Hindlimb muscle (tissue), 1 donor: Measurements from ENCODE around the gene ZBTB20. TPM values are rescaled to one million over a fixed set of nuclear protein-coding genes. Genes with fewer than 3 reads are reported as not detected.

Experiments used
- DNase-seq: peaks from one replicate; pipeline ENCODE4 v3.0.0-alpha.2; 2013
- polyA plus RNA-seq: library from polyadenylated mRNA; unstranded; fragments of 120-200 nt; gene quantifications from one replicate; pipeline ENCODE4 v1.2.1, GENCODE V29; 2013; ENCODE audit not compliant: insufficient read length

Gene ZBTB20
- polyA plus RNA-seq, 1 donor, result 5.1 TPM

DNA sequence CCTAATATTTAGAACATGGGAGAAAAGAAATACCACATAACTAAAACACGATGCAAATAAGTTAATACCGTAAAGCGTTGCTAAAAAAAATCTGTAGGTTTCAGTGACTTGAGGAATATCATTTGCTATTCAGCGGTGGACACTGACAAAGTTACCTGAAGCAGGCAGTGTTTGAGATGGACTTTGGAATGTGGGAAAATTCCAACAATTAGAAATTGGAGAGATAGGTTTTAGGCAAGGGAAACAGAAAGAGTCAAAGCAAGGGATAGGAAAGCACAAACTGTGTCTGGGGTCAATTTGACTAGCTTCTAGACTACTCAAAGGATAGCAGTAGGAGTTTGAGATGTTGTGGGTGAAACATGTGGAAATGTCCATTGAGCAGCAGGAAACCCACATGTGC, 680.3 kb downstream of the ZBTB20 start:
- DNase-seq, result no peak

DNA sequence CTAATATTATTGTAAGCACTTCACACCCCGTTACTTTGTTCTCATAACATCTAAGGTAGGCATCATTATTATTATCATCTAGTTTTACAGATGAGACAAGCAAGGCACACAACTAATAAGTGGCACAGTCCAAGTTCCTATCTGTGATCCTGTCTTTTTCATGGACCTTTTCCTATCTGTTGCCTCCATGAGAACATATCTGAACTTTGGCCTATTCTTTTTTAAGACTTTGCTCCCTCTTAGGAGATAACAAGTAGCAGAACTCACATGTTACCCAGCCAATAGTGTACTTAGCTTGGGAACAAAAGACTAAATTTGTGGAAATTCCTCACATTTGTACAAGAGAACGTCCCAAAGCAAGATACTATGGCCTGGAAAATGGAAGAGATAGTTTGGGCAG, 680.8 kb downstream of the ZBTB20 start:
- DNase-seq, result no peak

DNA sequence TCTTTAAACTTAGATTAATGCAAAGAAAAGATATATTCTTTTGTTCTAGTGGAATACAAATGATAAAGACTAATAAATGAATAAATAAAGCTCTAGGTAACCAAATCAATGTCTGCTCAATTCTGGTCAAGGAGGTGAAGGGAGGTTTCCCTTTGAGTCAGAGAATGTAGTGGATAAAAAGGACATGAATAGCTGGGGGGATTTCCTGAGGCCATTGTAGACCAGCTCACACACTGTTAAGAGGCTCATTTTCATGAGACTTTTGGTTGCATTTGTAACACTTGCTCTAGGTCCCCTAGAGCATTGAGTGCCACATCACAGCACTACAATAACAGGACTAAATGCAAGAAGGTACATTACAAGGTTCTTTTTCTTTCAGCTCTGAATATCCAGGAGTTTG, 682.5 kb downstream of the ZBTB20 start:
- DNase-seq, result no peak

DNA sequence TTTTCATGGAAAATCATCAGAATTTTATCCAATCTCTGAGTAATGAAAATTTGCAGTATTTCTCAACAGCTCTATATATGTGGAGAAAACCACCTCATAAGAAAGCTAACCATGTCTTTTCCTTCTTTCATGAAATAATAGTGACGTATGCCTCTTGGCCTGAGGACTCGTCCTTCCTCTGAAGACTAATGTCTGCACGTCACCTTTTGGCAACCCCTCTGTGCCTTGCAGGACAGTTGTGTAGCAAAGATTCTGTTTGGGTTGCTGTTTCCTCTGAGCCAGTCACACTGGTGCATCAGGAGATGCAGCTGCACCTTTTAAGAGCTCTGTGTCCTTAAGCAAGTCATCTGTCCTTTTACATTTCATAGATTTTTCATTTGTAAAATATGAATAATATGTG, 684.3 kb downstream of the ZBTB20 start:
- DNase-seq, result no peak

DNA sequence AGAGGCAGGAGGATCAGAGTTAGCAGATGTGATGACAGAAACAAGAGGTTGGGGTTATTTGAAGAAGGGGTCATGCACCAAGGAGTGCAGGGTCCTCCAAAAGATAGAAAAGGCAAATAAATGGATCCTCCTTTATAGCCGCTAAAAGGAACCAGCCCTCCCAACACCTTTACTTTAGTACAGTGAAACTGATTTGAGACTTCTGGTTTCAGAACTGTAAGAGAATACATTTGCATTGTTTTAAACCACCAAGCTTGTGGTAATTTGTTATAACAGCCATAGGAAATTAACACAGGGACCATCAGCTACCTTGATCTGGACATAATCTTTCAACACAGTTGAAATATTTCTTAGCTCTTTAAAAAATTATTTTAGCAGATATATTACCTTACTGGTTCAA, 686.6 kb downstream of the ZBTB20 start:
- no peak for DNase-seq

DNA sequence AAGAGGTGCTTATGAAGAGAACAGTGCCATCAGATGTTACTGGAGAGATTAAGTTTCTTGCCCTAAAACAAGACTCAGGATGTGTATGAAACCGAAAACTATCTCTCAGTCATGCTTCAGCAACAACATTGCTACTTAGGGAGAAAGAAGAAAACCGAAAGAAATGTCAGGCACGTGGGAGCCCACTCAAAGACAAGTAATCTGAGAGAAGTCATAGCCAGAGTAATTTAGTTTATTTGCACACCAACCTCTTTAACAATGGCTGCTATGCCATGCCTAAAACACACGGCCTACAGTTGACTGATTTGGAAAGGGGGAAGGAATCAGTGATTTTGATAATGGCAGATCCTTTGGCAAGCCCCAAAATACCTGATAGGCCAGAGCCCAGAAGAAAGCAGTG, 690.3 kb downstream of the ZBTB20 start:
- no peak for DNase-seq

DNA sequence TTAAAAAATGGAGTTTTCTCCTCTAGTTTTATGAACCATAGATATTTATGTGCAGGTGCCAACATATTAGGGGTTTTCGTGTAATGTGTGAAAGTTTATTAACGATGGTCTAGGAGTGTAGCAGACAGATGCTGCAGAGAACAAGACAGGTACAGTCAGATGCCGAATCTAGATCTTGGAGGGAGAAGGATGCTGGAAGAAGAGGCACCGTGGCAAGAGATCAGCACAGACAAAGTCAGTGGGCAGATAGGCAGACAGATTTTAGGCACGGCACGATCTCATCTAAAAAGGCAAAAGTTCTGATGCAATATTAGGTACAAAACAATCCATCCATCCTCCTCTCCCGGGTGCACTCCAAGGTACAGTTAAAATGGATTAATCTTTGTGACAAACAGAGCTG, 691.7 kb downstream of the ZBTB20 start:
- DNase-seq, result no peak

DNA sequence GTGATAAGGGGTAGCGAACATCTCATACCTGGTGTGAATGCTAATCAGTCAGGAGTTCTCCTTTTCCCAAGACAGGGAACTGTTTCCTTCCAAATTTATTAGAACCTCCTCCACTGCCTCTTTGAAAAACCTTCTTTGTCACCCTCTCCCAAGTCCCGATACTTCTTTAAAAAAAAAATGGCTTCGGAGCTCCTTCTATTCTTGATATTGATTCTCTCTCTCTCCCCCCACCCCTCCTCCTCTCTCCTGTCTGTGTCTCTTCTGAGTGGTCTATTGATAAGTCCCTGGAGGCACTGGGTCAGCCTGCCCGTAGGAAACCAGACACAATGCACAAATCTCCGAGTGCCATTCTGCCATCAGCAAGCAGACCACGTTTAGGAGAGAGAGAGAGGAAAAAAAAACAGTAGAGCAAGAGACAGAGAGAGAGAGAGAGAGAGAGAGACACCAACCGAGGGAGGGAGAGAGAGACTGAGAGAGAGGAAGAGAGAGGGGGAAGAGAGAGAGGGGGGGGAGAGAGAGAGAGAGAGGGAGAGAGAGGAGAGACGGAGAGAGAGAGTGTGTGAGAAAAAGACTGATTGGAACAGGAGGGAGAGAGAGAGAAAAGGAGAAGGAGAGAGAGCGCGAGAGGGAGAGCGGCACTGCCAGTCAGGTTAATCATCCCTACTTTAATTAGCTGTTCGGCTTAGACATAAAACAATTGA, 692.4 kb downstream of the ZBTB20 start:
- DNase-seq, result peak; percentile 47

DNA sequence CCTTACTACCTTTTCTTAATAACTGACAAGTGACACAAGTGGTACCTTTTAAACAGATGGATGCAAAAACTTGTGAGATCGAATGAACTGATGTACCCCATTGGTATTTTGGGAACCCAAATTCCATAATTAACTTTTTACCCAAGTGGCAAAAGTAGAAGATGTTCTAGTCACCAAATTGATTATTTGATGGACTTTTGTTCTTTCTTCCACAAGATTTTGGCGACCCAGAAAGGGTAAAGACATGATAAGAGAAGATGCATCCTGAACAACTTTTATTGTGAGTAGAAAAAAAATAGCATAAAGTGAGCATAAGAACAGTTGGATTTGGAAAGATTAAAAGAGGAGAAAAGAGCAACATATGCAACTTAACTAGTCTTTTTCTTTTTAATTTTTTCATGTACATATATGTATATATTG, 693.7 kb downstream of the ZBTB20 start:
- no peak for DNase-seq

DNA sequence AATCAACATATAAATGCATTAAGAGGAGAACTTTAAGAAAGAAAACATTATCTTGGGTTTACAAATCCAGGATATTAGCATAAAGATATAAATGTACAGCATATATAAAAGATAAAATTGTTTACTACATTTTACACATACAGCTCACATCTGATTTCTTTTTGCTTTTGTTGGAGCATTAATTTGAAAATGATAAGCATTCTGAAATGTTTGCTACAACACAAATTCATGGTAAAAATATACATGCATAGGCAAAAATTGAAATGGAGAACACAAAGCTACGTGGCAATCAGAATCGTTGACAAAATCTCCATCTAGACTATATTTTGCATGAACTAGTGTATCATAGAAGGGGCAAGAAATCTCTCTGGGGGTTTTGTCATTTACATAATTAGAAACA, 694.2 kb downstream of the ZBTB20 start:
- DNase-seq, result no peak

DNA sequence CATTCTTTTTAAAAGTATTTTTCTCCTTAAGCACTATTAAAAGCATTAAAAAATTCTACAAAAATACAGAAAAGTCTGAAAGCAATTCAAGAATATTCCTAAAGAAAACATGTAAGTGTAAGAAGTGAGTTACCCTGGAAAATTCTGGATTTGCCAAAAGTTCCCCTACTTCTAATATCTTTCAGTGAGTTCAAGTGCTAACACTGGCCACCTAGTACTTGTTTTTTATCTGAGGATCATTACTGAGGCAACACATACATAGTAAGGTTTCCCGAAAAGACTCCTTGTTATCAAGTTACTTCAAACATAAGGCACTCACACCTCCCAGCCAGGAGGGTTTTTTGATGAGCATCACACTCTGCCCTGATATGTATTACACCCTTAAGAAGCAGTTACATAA, 694.8 kb downstream of the ZBTB20 start:
- DNase-seq, result no peak

DNA sequence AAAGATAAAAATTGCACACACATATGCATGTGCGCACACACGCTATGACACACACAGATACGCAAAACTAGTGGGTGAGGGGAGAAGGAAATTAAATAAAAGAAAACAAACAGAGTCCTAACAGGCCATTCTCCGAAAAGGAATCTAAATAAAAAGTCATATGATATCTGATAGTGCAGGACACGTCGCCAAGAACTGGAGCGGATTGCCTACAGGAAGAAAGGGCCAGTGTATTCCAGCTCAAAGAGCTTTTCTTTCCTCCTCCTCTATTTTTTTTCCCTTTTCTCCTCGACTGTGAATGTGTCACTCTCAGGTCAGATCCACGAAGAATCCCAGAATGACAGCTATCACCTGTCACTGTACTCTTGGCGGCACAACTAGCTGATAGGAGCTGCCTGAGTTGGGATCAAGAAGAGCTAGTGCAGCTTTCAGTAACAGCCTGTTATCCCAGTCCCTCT, 695.5 kb downstream of the ZBTB20 start:
- no peak for DNase-seq

DNA sequence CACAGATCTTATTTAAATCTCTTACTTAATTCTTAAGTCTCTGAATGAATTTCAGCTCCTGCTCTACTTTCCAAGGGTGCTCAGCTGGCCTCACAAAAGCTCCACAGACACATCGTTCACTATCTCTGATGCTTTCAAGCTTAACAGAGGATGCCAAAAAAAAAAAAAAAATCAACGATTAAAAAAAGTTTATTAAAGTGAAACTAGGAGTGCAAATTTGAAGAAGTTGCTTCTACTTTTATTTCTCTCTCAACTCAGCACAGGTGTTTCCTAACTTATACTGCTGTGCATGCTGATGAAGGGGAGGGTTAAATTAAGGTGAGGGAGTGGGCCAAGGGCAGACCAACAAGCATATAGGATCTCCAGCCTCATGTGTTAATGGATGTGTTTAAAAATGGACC, 696.0 kb downstream of the ZBTB20 start:
- DNase-seq, result no peak

DNA sequence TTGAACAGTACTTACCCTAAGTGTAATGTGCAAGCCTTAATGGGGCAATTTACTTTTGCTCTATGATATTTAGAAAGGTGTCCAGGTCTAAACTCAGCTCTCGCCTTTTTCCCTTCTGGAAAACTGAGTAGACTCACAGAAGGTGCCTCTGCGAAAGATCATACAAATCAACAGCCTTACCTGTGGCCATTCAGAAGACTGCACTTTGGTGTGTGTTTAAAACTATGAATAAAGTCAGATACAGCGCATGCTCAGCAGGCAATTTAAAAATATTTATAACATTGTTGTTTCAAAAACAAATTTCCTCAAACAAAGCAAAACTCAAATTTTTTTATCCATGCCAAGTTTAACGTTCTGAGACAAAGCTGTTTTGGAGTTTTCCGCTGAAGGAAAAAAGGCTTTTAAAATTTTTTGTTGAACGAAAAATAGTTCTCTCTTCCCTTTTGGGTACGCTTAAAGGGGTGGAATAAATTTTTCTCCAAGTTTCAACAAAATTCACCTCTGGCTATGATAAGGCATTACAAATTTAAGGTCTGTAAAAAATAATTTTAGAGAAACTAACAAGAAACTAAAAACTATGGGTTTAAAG, 697.0 kb downstream of the ZBTB20 start:
- no peak for DNase-seq

DNA sequence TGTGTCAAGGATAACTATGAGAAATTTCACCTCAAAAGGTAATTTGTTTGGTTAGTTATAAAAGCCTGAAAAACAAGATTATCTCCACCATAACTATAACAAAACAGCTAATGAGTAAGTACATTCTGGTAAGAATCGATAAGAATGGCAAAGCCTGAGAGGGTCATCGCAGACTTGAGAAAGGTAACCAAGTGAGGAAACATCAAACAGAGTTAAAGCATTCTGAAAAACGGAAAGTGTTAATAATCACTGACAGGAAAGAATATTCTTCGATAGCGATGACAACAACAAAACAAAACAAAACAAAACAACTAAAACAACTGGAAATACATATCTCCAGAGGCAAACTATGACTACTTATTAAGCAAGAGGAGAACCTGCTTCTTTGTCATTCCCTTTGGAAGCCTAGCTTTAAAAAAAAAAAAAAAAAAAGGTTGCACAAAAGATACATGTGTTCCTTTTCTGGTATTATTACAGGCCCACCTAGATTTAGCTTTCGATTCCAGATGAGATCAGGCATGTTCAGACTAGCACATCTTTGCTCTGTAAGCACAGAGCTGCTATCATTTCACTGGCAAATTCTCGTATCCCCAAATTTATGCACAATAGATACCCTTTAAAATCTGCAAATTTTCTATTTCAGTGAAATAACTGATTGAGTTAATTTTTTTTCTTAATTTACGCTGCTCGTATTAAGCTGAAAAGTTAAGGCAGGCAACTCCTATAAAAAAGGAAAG, 697.6 kb downstream of the ZBTB20 start:
- DNase-seq, result no peak

DNA sequence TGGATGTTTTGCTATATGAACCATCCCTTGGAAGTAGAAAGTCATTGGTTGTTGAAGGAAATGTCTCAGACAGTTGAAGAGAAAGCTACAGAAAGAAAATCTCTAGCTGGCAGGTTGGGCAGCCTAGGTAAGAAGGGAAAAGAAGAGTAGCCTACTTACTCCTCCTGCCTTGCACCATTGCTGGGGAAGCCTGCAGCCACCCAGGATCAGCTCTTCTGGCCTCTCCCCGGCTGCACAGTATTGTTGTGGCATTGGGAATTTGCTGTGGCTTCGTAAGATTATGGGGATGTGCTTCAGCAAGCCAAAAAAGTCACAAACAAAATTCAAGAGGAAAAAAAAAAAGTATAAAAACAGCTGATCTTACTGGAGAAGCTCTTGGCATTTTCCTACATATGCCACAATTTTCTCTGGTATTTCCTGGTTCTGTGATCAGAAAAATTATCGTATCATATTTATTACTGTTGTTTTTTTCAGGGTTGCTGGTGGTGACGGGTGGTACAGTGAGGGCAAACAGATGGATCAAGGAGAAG, 699.1 kb downstream of the ZBTB20 start:
- no peak for DNase-seq

DNA sequence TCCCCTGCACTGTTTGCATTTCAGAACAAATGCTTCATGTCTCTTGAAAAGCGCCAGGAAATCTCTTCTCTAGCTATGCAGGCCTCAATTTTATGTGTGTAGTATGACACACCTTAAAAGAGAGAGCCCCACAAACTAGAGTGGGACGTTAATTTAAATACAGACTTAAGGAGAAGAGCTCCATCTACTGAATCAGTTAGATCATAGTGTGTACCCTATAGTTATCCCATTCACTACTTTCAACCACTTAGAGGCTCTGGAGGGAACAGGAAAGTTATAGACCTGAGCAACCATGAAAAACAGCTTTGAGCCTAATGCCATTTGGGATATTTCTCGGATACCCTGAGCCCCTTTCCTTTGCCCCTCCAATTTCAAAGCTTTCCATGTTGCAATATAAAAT, 699.5 kb downstream of the ZBTB20 start:
- no peak for DNase-seq

DNA sequence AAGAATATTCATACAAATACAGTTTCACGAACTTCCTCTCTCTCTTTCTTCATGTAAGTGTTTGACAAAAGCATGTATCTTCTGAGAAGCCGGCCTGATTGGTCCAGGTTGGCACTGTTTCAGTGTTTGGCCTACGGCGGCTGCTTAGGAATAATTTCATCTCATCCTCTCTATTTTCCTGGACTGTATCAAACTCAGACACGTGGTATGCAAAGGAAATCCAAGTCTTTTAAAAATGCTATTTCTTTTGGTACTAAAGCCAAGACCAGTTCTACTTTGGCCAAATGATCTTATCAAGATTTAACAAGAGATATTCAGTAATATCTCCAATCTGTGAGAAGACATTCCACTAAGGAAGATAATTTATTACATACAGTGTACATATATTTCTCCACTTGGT, 700.5 kb downstream of the ZBTB20 start:
- peak; percentile 40 for DNase-seq

DNA sequence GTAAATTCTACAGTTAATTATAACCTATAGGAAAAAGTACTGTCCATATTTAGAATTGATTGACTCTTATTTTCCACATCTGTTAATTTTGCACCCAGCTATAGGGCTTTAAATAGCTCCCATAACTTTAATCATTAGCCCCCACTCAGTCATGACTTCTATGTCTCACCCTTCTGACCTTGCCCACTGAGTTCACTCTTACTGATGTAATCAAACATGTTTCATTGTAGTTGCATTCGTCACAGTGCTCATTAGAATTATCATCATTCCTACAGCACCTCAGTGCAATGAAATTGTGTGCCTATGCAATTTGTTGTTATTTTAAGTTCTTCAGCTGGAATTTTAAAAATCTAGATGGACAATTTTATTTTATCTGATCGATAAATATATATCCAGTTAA, 701.9 kb downstream of the ZBTB20 start:
- no peak for DNase-seq

DNA sequence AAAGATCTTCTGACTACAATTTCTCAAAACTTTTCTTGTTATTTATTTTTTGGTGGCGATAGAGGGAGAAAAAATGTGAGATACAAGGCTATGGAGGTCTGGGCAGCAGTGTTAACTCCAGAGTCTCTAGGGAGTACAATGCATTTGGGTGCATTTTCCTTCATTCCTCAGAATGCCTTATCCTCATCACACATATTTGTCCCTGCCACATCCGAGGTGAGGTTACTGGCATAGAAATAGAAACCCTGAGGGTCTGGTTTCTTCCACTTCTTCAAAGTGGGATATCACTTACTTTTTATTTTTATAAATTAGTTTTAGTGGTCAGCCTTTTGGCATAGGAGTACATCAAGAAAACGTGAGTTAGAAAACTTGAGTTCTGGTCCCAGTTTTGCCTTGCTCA, 702.9 kb downstream of the ZBTB20 start:
- no peak for DNase-seq

DNA sequence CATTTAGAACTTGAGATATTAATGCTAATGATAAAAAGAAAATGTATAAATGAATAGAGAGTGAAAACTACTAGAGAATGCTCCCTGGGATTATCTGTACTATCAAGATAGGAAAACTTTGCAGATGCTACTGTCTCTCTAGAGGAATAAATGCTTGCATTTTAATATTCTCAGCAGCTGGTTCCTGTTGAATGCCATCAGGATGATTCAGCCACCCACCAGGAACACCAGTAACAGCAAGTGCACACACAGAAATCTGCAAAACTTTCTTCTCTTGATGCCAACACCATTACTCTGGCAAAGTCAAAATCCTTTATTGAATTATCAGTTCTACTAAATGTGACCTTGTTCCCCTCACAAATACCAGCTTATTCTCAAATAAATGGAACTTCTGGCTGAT, 704.8 kb downstream of the ZBTB20 start:
- DNase-seq, result no peak

DNA sequence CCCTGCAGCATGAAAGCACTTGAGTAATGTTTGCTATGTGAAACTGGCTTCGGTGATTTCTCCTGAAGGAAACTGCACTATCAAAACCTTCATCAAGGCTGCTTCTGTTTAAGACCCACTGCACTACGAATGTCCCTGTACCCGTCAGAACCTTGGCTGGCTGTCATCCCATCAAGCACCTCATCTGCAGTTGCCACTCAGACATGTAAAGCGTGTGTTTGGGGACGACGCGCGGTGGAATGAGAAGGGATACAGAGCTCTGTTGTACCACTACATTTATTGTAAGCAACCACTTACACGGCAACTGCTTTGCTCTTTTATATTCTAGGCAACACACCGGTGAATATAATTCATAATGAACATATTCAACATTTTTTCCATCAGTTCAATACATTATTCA, 705.7 kb downstream of the ZBTB20 start:
- DNase-seq, result no peak

DNA sequence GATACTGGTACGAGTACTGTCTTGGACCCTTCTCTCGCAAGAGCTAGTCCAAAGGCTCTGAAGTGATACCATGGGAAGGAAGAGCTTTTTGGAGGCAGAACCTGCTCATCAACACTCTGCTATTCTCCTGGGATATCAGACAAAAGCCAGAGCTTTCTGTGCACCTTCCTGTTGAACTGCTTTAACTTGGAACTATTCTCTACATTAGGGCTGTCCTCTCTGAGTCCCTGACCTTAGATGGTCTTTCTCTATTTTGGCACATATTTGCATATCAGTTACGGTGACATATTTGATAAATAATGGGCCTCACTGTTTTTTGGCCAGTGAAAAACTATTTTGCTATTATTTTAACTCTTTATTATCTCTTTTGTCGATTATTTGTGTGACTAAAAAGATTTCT, 706.4 kb downstream of the ZBTB20 start:
- DNase-seq, result no peak

DNA sequence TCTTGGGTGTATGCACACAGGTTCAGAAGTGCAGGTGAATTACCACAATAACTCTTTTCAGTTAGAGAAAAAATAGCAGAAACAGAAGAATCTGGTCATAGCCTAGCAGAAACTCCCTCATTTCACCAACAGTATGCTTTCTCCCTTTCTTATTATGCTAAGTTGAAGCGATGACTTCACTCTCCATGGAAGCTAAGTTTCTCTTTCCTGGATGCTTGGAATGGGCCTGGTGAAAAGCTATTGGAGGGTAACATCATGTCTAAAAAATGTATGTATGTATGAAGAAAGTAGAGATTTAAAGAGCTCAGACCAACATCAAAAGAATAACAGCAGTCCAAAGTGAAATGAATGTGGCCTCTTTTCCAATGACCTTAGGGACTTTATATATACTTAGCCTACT, 707.8 kb downstream of the ZBTB20 start:
- DNase-seq, result no peak
